ENCODE results near the gene PTPRD.

PTPRD gene

DNA sequence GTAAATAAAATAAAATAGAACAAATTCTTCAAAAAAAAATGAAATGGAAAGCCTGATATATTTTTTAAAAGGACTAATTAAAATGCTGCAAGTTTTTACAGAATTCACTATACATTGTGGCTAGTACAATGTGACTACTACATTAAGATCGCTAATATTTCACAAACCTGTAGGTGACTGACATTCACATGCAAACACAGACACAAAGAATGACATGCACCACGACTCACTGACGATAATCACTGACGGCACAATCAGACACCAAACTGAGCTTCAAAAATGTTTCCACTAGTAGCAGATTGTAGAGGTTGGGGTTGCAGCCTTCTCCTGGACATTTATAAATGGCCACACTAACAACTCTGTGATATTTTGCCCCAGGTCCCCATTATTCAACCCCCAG is 2175.5 kb downstream of the PTPRD start:
- no peak for DNase-seq (ENCODE audit: low spot score)
- in situ Hi-C loops (cut with MboI; ENCODE audit: low pct_unique_long_range_greater_than_20kb, low sequenced_read_pairs, unreplicated experiment), result no loop called here
- TF ChIP-seq, protein P1, sequence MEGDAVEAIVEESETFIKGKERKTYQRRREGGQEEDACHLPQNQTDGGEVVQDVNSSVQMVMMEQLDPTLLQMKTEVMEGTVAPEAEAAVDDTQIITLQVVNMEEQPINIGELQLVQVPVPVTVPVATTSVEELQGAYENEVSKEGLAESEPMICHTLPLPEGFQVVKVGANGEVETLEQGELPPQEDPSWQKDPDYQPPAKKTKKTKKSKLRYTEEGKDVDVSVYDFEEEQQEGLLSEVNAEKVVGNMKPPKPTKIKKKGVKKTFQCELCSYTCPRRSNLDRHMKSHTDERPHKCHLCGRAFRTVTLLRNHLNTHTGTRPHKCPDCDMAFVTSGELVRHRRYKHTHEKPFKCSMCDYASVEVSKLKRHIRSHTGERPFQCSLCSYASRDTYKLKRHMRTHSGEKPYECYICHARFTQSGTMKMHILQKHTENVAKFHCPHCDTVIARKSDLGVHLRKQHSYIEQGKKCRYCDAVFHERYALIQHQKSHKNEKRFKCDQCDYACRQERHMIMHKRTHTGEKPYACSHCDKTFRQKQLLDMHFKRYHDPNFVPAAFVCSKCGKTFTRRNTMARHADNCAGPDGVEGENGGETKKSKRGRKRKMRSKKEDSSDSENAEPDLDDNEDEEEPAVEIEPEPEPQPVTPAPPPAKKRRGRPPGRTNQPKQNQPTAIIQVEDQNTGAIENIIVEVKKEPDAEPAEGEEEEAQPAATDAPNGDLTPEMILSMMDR (IDR thresholded peaks at IDR 0.05; ENCODE audit: extremely low read depth, insufficient read depth, missing control alignments), result no peak

DNA sequence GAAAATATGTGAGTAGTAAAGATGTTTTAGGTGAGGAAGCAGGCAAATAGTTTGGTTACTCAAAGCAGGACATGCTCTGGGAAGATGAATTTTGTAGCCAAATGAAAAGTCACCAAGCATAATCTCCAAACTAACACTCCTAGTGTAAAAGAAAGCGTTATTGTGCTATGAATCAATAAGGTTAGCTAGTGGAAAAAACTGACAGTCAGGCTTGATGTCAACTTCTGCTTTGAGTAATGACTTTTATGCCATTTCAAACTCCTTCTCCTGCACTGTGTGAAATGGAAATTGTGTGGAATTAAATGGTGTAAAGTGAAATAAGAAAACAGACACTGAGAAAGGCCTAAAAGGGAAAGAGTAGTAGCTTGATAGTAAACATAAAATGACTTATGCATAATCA is 2176.0 kb downstream of the PTPRD start:
- DNase-seq (ENCODE audit: low spot score), result no peak
- in situ Hi-C loops (cut with MboI; ENCODE audit: low pct_unique_long_range_greater_than_20kb, low sequenced_read_pairs, unreplicated experiment), result no loop called here
- TF ChIP-seq, protein P1 (IDR thresholded peaks at IDR 0.05; ENCODE audit: extremely low read depth, insufficient read depth, missing control alignments), result no peak

DNA sequence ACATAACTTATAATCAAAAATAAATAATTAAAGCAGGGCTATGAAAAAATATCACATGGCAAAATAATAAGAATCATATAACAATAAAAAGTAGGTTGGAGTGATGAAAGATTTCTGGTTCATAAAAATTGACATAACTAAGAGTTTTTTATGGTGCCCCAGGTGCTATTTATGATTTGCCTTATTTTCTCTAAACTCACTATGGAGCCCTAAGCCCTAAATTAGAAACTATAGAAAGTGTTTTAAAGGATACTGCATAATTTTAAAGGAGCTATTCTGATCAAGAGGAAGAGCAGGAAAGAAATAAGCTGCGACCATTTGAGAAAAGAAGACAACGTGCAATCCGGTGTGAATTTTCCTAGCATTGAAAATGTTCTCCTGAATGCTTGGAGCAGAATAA is 2178.2 kb downstream of the PTPRD start:
- in situ Hi-C loops (cut with MboI; ENCODE audit: low pct_unique_long_range_greater_than_20kb, low sequenced_read_pairs, unreplicated experiment), result no loop called here
- TF ChIP-seq, protein P1 (IDR thresholded peaks at IDR 0.05; ENCODE audit: extremely low read depth, insufficient read depth, missing control alignments), result no peak
- DNase-seq (ENCODE audit: low spot score), result no peak

DNA sequence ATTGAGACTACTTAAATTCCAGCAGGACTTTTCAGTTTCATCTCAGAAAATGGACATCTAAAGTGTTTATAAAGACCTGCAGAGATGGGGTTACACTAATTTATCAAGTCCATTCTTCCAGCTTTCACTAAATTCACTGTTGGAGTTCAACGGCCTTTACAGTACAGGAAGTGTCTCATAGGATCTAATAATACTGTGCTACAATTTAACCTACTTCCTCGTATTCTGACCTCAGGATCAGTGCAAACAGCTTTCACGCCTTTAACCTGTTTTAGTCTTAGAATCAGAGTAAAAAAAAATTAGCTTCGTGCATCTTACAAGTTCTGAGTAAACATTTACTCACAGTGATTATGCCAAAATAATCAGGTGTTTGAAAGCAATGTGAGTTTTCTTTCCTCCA is 2180.6 kb downstream of the PTPRD start:
- in situ Hi-C loops (cut with MboI; ENCODE audit: low pct_unique_long_range_greater_than_20kb, low sequenced_read_pairs, unreplicated experiment), result no loop called here
- DNase-seq (ENCODE audit: low spot score), result no peak
- TF ChIP-seq, protein P1 (IDR thresholded peaks at IDR 0.05; ENCODE audit: extremely low read depth, insufficient read depth, missing control alignments), result no peak

DNA sequence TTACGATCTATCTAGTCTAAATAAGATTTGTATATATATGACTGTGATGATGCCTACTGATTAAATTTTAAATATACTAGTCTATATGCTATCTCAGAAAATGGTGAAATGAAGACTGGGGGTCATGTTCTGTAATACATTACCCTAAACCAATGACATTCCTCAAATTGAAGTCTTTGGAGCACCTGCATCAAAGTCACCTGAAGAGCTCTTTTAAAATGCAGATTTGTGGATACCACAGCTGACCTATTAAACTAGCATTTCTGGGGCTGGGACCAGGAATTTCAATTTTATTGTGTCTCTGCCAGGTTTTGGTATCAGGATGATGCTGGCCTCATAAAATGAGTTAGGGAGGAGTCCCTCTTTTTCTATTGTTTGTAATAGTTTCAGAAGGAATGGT is 2181.3 kb downstream of the PTPRD start:
- TF ChIP-seq, protein P1 (IDR thresholded peaks at IDR 0.05; ENCODE audit: extremely low read depth, insufficient read depth, missing control alignments), result no peak
- no peak for DNase-seq (ENCODE audit: low spot score)
- in situ Hi-C loops (cut with MboI; ENCODE audit: low pct_unique_long_range_greater_than_20kb, low sequenced_read_pairs, unreplicated experiment), result no loop called here

DNA sequence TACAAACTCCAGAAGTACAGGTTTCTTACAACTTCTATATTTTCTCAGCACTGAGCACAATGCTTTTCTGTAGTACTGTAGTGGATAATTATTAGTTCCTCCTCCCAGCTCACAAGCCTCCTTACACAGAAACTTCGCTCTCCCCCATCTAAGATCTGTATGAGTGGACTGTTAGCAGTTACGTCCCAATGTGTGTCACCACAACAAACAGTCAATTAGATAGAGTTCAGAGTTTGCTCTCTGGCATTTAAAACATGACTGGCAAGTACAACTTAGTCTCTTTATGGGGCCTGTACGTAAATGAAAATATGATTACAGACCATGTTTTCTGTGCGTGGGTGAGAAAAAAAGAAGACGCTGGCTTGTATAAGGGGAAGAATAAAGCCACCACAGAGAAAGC is 2181.9 kb downstream of the PTPRD start:
- no peak for DNase-seq (ENCODE audit: low spot score)
- in situ Hi-C loops (cut with MboI; ENCODE audit: low pct_unique_long_range_greater_than_20kb, low sequenced_read_pairs, unreplicated experiment), result no loop called here
- TF ChIP-seq, protein P1 (IDR thresholded peaks at IDR 0.05; ENCODE audit: extremely low read depth, insufficient read depth, missing control alignments), result no peak

DNA sequence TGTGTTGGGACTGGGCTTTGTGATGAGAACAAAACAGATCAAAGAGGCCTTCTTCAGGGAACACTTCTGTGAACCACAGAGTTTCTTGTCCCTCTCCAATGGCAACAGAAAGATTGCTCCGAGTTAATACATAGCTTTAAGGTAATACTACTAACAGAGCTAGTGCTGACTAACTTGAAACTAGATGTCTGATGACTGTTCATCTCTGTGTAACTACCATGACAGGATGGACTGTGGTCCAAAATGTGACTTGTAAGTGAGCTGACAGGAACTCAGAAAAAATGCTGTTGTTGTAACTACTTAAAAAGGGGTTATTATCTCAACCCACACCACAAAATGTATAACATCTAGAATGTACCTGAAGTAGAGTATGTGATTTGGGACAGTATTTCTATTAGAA is 2183.0 kb downstream of the PTPRD start:
- in situ Hi-C loops (cut with MboI; ENCODE audit: low pct_unique_long_range_greater_than_20kb, low sequenced_read_pairs, unreplicated experiment), result no loop called here
- no peak for DNase-seq (ENCODE audit: low spot score)
- TF ChIP-seq, protein P1 (IDR thresholded peaks at IDR 0.05; ENCODE audit: extremely low read depth, insufficient read depth, missing control alignments), result no peak

Measured in GM13977 (cell line).